Measurements from ENCODE around the gene IFT27. TPM values are rescaled to one million over a fixed set of nuclear protein-coding genes. Genes with fewer than 3 reads are reported as not detected.
"Not testable (repeated sequence)": the region's sequence is repeated elsewhere in the genome, so short reads cannot be mapped to it uniquely, and the experiment has no call there.

Gene IFT27
- total RNA-seq, 3 donors from 2014 or later: 19.5 to 25.5 (median 25.2) TPM

DNA sequence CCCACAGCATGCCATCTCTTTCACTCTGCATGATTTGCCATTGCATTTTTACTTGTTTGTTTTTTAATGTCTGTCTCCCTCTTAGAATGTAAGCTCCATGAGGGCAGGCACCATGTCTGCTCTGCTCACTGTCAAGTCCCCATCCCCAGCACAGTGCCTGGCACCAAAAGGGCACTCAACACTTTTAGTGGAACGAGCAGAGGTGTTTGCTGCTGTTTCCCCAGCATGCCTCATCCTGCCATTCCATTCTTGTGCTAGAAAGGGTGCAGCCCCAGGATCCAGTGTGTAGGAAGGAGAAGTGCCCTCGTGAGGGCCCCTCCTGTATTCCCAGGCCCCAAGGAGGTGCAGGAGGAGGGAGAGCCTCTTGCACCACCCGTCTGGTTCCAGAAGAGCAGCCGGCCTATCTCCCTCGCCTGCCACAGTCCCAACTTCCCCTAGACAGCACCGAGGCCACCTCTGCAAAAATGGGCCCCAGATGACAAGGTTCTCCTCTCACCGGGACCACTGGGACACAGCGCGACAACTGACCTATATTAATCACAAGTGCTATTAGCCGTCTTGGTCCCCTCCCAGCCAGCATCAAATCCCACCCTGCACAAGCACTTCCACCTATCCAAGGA, 39.1 kb downstream of the IFT27 start:
- no peaks in the 10 kb centered on the region for H3K9me3 Mint-ChIP-seq
- ATAC-seq: no peak

GRCh38 chr22:36734171-36735058, 41.5 kb downstream of the IFT27 start:
- ATAC-seq: no peak
- H3K27me3 Mint-ChIP-seq (ENCODE audit: low read depth): peaks cover 61% of the 10 kb centered on the region
- no peaks in the 10 kb centered on the region for H3K36me3 Mint-ChIP-seq (ENCODE audit: insufficient read depth)
- no peaks in the 10 kb centered on the region for H3K9me3 Mint-ChIP-seq
- H3K4me1 Mint-ChIP-seq (ENCODE audit: low read depth): no peaks in the 10 kb centered on the region
- no peak overlapping the region for H3K4me3 Mint-ChIP-seq
- no peak for DNase-seq

More for the DNA sequence above, 39.1 kb downstream of the IFT27 start:
- no peaks in the 10 kb centered on the region for H3K36me3 Mint-ChIP-seq (ENCODE audit: insufficient read depth)
- no peak for DNase-seq
- H3K27me3 Mint-ChIP-seq (ENCODE audit: low read depth): peaks cover 56% of the 10 kb centered on the region
- no peaks in the 10 kb centered on the region for H3K4me1 Mint-ChIP-seq (ENCODE audit: low read depth)
- H3K4me3 Mint-ChIP-seq: no peak overlapping the region

- no peak for DNase-seq
Measured at GRCh38 chr22:36733271-36733670, 42.6 kb downstream of the IFT27 start.

DNA sequence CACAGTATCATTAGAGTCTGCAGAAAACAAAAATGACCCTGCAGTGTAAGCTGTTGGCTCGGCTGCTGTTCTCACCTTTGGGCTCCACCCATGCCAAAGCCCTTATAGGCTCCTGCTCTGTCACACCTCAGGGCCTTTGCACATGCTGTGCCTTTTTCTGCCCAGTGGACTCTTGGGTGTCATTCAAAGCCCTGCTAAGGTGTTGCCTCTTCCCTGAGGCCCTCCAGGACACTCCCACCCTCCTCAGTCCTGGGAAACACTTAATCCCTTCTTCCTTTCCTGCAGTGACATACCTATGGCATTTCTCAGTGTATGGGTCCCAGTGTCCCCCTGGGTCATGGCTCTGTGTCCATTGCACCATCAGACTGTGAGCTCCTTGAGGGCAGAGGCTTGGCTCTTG, 43.3 kb downstream of the IFT27 start:
- DNase-seq (no peak), ATAC-seq (no peak)
- Mint-ChIP-seq H3K9me3 (no peaks in the 10 kb centered on the region), H3K4me1 (ENCODE audit: low read depth) (no peaks in the 10 kb centered on the region), H3K36me3 (ENCODE audit: insufficient read depth) (no peaks in the 10 kb centered on the region), H3K4me3 (no peak overlapping the region), H3K27me3 (ENCODE audit: low read depth) (peaks cover 52% of the 10 kb centered on the region)

More at GRCh38 chr22:36733271-36733670, 42.6 kb downstream of the IFT27 start:
- H3K27me3 Mint-ChIP-seq (ENCODE audit: low read depth): peaks cover 57% of the 10 kb centered on the region
- no peaks in the 10 kb centered on the region for H3K36me3 Mint-ChIP-seq (ENCODE audit: insufficient read depth)
- no peaks in the 10 kb centered on the region for H3K9me3 Mint-ChIP-seq
- no peaks in the 10 kb centered on the region for H3K4me1 Mint-ChIP-seq (ENCODE audit: low read depth)
- no peak for ATAC-seq
- H3K4me3 Mint-ChIP-seq: no peak overlapping the region

- no peaks in the 10 kb centered on the region for H3K4me1 Mint-ChIP-seq (ENCODE audit: low read depth)
- H3K27me3 Mint-ChIP-seq (ENCODE audit: low read depth): peaks cover 50% of the 10 kb centered on the region
- DNase-seq (no peak), ATAC-seq (no peak)
- no peaks in the 10 kb centered on the region for H3K9me3 Mint-ChIP-seq
- no peaks in the 10 kb centered on the region for H3K36me3 Mint-ChIP-seq (ENCODE audit: insufficient read depth)
- no peak overlapping the region for H3K4me3 Mint-ChIP-seq
Measured at GRCh38 chr22:36731916-36732315, 44.0 kb downstream of the IFT27 start.

DNA sequence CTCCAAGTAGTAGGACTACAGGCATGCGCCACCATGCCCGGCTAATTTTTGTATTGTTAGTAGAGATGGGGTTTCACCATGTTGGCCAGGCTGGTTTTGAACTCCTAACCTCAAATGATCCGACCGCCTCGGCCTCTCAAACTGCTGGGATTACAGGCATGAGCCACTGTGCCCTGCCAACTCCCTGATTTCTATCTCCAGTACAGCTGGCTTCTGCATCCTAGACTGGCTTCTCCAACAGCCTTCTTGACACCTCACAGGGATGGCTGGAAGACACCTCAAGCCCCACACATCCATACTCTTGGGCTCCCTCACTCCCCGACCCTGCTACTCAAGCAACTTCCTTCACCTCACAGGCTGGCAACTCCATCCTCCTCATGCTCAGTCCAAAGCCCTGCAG, 44.6 kb downstream of the IFT27 start:
- H3K9me3 Mint-ChIP-seq; DNase-seq; H3K4me1 Mint-ChIP-seq (ENCODE audit: low read depth); ATAC-seq; H3K36me3 Mint-ChIP-seq (ENCODE audit: insufficient read depth); H3K4me3 Mint-ChIP-seq: not testable (repeated sequence)
- peaks cover 48% of the 10 kb centered on the region for H3K27me3 Mint-ChIP-seq (ENCODE audit: low read depth)

DNA sequence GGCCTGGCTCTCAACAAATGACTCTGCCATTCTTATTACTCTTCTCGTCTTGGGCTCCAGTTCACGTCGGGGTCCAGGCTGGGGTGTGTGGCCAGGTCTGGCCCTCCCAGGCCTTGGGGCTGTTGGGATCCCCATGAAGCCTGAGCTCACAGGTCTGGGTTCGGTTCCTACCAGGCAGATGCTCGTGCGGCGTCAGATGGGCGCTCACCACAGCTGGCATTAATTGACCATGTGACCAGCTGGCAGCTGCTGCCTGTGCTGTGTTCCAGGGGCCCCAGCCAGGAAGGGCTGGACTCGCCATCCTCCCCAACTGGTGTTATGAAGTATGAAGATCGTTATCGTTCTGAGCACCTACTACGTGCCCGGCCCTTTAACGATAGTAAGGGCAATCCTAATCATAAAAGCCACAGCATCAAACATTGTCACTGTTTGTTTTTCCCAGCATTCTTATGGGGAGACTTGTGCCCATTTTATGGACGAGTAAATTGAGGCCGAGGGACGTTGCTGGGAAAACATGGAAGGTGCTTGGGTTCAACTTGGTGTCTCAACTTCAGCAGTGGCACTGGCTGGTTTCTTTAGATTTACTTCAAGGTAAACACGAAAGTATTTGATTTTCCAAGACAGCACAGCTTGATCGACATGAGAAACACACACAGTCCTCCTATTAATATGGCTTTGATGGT, 45.6 kb downstream of the IFT27 start:
- Mint-ChIP-seq H3K27me3 (ENCODE audit: low read depth) (peaks cover 48% of the 10 kb centered on the region), H3K4me1 (ENCODE audit: low read depth) (no peaks in the 10 kb centered on the region), H3K36me3 (ENCODE audit: insufficient read depth) (no peaks in the 10 kb centered on the region), H3K4me3 (no peak overlapping the region), H3K9me3 (no peaks in the 10 kb centered on the region)
- DNase-seq: no peak
- no peak for ATAC-seq

GRCh38 chr22:36729321-36729720, 46.6 kb downstream of the IFT27 start:
- Mint-ChIP-seq H3K4me3 (no peak overlapping the region), H3K27me3 (ENCODE audit: low read depth) (peaks cover 44% of the 10 kb centered on the region)
- no peak for ATAC-seq

DNA sequence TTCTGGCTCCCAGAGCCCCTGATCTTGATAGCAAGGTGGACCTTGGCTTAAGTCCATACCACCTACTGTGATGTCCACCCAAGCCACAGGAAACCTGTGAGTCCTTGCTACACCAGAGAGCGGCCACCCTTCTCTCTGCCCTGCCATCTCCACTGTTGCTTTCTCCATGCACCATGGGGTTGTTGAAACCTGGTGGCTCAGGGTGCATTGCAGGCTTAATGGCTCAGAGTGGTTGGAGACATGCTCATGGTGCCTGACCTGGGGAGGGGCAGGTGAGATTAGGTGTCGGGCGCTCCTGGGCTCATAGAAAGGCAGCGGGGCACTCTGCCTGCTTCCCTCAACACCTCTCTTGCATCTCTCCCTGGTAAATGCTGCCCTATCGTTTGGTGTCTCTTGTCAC, 47.4 kb downstream of the IFT27 start:
- H3K4me3 Mint-ChIP-seq: no peak overlapping the region
- H3K36me3 Mint-ChIP-seq (ENCODE audit: insufficient read depth): no peaks in the 10 kb centered on the region
- ATAC-seq: no peak
- no peak for DNase-seq
- peaks cover 36% of the 10 kb centered on the region for H3K27me3 Mint-ChIP-seq (ENCODE audit: low read depth)
- no peaks in the 10 kb centered on the region for H3K9me3 Mint-ChIP-seq
- no peaks in the 10 kb centered on the region for H3K4me1 Mint-ChIP-seq (ENCODE audit: low read depth)

More at GRCh38 chr22:36729321-36729720, 46.6 kb downstream of the IFT27 start:
- H3K9me3 Mint-ChIP-seq: no peaks in the 10 kb centered on the region
- H3K4me1 Mint-ChIP-seq (ENCODE audit: low read depth): no peaks in the 10 kb centered on the region
- H3K36me3 Mint-ChIP-seq (ENCODE audit: insufficient read depth): no peaks in the 10 kb centered on the region
- no peak for DNase-seq

DNA sequence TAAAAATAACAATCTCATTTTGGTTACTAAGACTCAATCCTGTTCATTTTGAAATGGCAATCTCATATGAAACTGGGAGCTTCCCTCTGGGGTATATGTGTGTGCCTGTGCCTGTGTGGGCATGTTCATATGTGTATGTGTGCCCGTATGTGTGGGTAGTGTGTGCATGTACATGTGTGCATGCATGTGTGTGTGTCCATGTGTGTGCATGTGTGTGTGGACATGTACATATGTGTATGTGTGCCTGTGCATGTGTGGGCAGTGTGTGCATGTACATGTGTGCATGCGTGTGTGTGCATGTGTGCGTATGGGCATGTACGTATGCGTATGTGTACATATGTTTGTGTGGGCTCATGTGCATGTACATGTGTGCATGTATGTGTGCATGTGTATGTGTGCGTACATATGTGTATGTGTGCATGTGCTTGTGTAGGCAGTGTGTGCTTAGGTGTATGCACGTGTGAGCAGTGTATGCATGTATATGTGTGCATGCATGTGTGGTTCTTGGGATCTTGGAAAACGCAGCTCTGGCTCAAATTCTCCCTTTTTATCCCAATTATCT, 47.9 kb downstream of the IFT27 start:
- Mint-ChIP-seq H3K4me1 (ENCODE audit: low read depth) (no peaks in the 10 kb centered on the region), H3K36me3 (ENCODE audit: insufficient read depth) (no peaks in the 10 kb centered on the region), H3K9me3 (no peaks in the 10 kb centered on the region), H3K4me3 (no peak overlapping the region), H3K27me3 (ENCODE audit: low read depth) (peaks cover 39% of the 10 kb centered on the region)
- DNase-seq (no peak), ATAC-seq (no peak)

DNA sequence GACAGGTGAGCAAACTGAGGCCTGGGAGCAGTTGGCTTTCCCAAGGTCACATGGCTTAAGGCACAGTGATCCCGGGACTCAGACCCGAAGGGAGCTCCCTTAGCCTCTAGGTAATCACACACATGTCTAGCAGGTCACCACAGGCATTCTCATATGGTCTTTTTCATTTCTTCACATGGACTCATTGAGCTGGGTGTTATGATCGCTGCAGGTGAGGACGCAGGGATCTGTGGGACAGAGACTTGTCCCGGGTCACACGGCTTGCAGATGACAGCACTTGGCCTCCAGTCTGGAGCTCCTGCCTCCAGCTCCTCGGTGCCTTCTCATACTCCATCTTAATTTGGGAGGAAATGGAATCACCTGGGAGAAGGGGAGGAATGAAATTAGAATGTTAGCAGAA, 48.8 kb downstream of the IFT27 start:
- H3K27me3 Mint-ChIP-seq (ENCODE audit: low read depth): peaks cover 38% of the 10 kb centered on the region
- DNase-seq: no peak
- no peaks in the 10 kb centered on the region for H3K9me3 Mint-ChIP-seq
- no peak overlapping the region for H3K4me3 Mint-ChIP-seq
- H3K36me3 Mint-ChIP-seq (ENCODE audit: insufficient read depth): no peaks in the 10 kb centered on the region
- ATAC-seq: no peak
- no peaks in the 10 kb centered on the region for H3K4me1 Mint-ChIP-seq (ENCODE audit: low read depth)

DNA sequence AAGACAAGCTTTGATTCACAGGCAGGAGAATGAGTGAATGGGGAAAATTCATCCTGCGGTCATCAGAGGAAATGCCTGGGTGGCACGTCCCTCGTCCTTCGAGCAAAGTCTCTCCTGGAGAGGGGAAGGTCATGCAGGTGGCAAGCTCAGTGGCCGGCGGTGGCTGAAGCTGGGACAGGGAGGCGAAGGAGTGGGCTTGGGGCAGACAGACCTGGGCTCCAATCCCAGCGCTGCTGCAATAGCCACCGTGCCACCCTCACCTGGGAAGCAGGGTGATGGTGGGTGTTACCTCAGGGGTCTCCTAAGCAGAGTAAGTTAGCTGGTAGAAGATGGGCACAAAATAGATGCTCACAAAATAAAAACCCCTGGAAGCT, 49.9 kb downstream of the IFT27 start:
- ATAC-seq (no peak), DNase-seq (no peak)
- Mint-ChIP-seq H3K4me3 (no peak overlapping the region), H3K36me3 (ENCODE audit: insufficient read depth) (no peaks in the 10 kb centered on the region), H3K9me3 (no peaks in the 10 kb centered on the region), H3K27me3 (ENCODE audit: low read depth) (peaks cover 35% of the 10 kb centered on the region), H3K4me1 (ENCODE audit: low read depth) (no peaks in the 10 kb centered on the region)

DNA sequence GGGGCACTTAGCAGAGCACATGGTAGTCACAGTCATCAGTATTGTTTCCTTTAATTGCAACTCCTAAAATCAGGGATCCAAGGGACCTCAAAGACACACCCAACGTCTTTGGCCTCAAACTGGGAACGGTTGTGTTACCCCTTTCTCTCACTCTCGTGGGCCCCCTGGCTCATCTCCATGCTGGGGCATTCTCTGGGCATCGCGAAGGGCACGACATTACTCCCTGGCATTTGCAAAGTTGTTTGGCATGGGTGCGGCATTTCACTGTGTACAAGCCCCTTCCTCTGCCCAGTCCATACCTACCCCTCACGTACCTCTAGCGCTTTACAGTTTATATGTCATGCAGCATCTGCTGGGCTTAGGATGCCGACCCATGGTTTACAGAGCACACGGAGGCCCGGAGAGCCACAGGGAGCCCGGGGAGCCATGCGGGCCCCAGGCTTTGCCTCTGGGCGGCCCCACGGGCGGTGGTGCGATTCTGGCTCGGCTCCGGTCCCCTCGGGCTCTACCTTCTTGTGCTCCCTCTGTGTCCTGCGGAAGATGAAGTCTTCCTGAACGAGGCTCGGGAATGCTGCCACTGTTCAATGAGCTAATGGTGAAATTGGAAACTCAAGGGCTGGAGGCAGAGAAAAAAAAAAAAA, 50.4 kb downstream of the IFT27 start:
- DNase-seq: no peak
- H3K36me3 Mint-ChIP-seq (ENCODE audit: insufficient read depth): no peaks in the 10 kb centered on the region
- ATAC-seq: no peak
- H3K4me3 Mint-ChIP-seq: no peak overlapping the region
- H3K27me3 Mint-ChIP-seq (ENCODE audit: low read depth): peaks cover 39% of the 10 kb centered on the region
- no peaks in the 10 kb centered on the region for H3K9me3 Mint-ChIP-seq
- H3K4me1 Mint-ChIP-seq (ENCODE audit: low read depth): no peaks in the 10 kb centered on the region

DNA sequence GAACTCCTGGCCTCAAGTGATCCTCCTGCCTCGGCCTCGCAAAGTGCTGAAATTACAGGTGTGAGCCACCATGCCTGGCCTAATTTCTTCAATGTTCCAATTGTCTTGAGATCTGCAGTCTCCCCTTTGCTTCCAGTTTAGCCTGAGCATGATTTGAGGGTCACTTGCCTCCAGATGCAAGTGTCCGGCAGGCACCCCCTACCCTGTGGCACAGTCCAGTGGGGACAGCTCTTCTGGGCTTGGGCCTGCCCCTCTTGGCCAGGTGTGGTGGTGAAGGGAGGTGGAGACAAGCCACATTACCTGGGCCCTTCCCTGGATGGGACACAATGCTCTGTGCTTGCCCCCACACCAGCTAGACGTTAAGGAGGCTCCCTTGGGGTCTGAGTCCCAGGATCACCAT, 51.1 kb downstream of the IFT27 start:
- DNase-seq (no peak), ATAC-seq (no peak)
- H3K36me3 Mint-ChIP-seq (ENCODE audit: insufficient read depth): no peaks in the 10 kb centered on the region
- no peaks in the 10 kb centered on the region for H3K4me1 Mint-ChIP-seq (ENCODE audit: low read depth)
- peaks cover 40% of the 10 kb centered on the region for H3K27me3 Mint-ChIP-seq (ENCODE audit: low read depth)
- H3K9me3 Mint-ChIP-seq: no peaks in the 10 kb centered on the region
- no peak overlapping the region for H3K4me3 Mint-ChIP-seq

All from activated T-cell treated with anti-CD3 and anti-CD28 coated beads, Interleukin-2, amount 50 U/mL, for 4 hours (primary cell).